HEK293T (cell line): ENCODE measurements around the gene MMP25.
"Not testable (repeated sequence)": the region's sequence is repeated elsewhere in the genome, so short reads cannot be mapped to it uniquely, and the experiment has no call there.

Experiments used
- CTCF ChIA-PET: fragments of 350-600 bp; formaldehyde crosslinking; extraction: SDS; loops from one replicate; lab custom pipeline; 2021; ENCODE audit warnings: antibody characterized with exemption, inconsistent platforms; lab: Yijun Ruan, JAX
- POLR2A ChIA-PET: fragments of 350-600 bp; formaldehyde crosslinking; extraction: SDS; loops from one replicate; lab custom pipeline; 2020; ENCODE audit warnings: antibody characterized with exemption, inconsistent platforms; lab: Yijun Ruan, JAX
- DNase-seq: peaks from one replicate; pipeline ENCODE4 v3.0.0; 2012; ENCODE audit warnings: mixed read lengths; ENCODE audit errors: extremely low spot score
- ARNT ChIP-seq: fragments of 450-650 bp; IDR thresholded peaks from 2 replicates; pipeline ENCODE4 v1.6.1; 2017; ENCODE audit warnings: mild to moderate bottlenecking
- BHLHE40 ChIP-seq: fragments of 450-650 bp; IDR thresholded peaks from 2 replicates; pipeline ENCODE4 v1.6.1; 2016; ENCODE audit warnings: mild to moderate bottlenecking, moderate library complexity, borderline replicate concordance
- CTBP1 ChIP-seq: fragments of 450-650 bp; IDR thresholded peaks from 2 replicates; pipeline ENCODE4 v1.6.1; 2016; ENCODE audit warnings: borderline replicate concordance
- ELF4 ChIP-seq: fragments of 450-650 bp; IDR thresholded peaks from 2 replicates; pipeline ENCODE4 v1.6.1; 2017; ENCODE audit warnings: antibody characterized with exemption
- FOXA1 ChIP-seq: fragments of 450-650 bp; IDR thresholded peaks from 2 replicates; pipeline ENCODE4 v1.6.1; 2016; ENCODE audit warnings: mild to moderate bottlenecking
- FOXK2 ChIP-seq: fragments of 450-650 bp; IDR thresholded peaks from 2 replicates; pipeline ENCODE4 v1.6.1; 2016; ENCODE audit warnings: mild to moderate bottlenecking
- FOXM1 ChIP-seq: fragments of 450-650 bp; IDR thresholded peaks from 2 replicates; pipeline ENCODE4 v1.6.1; 2017; ENCODE audit warnings: mild to moderate bottlenecking, borderline replicate concordance
- HDGF ChIP-seq: fragments of 450-650 bp; IDR thresholded peaks from 2 replicates; pipeline ENCODE4 v1.6.1; 2017; ENCODE audit warnings: antibody characterized with exemption, borderline replicate concordance
- L3MBTL2 ChIP-seq: fragments of 450-650 bp; conservative IDR thresholded peaks from 2 replicates; pipeline ENCODE4 v1.6.1; 2016; ENCODE audit warnings: mild to moderate bottlenecking
- NFRKB ChIP-seq: fragments of 450-650 bp; IDR thresholded peaks from 2 replicates; pipeline ENCODE4 v1.6.1; 2016; ENCODE audit warnings: mild to moderate bottlenecking, moderate library complexity
- SP1 ChIP-seq: fragments of 450-650 bp; IDR thresholded peaks from 2 replicates; pipeline ENCODE4 v1.6.1; 2017
- SUZ12 ChIP-seq: fragments of 450-650 bp; IDR thresholded peaks from 2 replicates; pipeline ENCODE4 v1.6.1; 2016; ENCODE audit warnings: mild to moderate bottlenecking
- ZNF384 ChIP-seq: fragments of 450-650 bp; IDR thresholded peaks from 2 replicates; pipeline ENCODE4 v1.6.1; 2016
- TF ChIP-seq, protein P1 (sequence below): fragments of 450-650 bp; IDR thresholded peaks from 2 replicates; pipeline ENCODE4 v1.6.1; 2016

The MMP25 gene

GRCh38 chr16:3047387-3047720 is 993 bp downstream of the MMP25 start:
- TF ChIP-seq FOXK2 (no peak), NFRKB (no peak), CTBP1 (no peak), FOXM1 (no peak)
- no peak for DNase-seq
- CTCF ChIA-PET = interaction anchor here (1.4 to 2.3 kb wide), 3 partner anchors 11 to 19 kb away, joined by 7 to 9 read pairs (median 7); no protein-coding TSS in a partner anchor
- POLR2A ChIA-PET = interaction anchor here (1.0 to 1.8 kb wide), 2 partner anchors 13 to 16 kb away, joined by 3 to 5 read pairs; no protein-coding TSS in a partner anchor

- CTCF ChIA-PET = interaction anchor here (0.7 to 1.5 kb wide), 3 partner anchors 9 to 22 kb away, joined by 3 to 5 read pairs (median 3); no protein-coding TSS in a partner anchor
These were observed 3.6 kb downstream of the MMP25 start for GRCh38 chr16:3049921-3050481.

GRCh38 chr16:3050487-3050886 is 4.1 kb downstream of the MMP25 start:
- no peak for DNase-seq
- ChIA-PET POLR2A (interaction anchor here (0.9 to 1.3 kb wide), 2 partner anchors 70 to 99 kb away, joined by 3 read pairs; partner anchors contain the start of gene PKMYT1), CTCF (interaction anchor here (0.7 to 1.5 kb wide), 3 partner anchors 9 to 23 kb away, joined by 3 to 5 read pairs (median 3); no protein-coding TSS in a partner anchor)
- TF ChIP-seq SUZ12 (no peak), ARNT (no peak), SP1 (no peak), L3MBTL2 (no peak), NFRKB (no peak), FOXK2 (no peak), HDGF (no peak), BHLHE40 (no peak), ZNF384 (no peak)

More at GRCh38 chr16:3049921-3050481, 3.6 kb downstream of the MMP25 start:
- no peak for DNase-seq
- POLR2A ChIA-PET = interaction anchor here (0.9 to 2.0 kb wide), 4 partner anchors 8 to 99 kb away, joined by 3 to 8 read pairs (median 4); partner anchors contain the start of gene PKMYT1
- TF ChIP-seq BHLHE40 (no peak), FOXA1 (no peak), SP1 (no peak), ELF4 (no peak), NFRKB (no peak)

DNA sequence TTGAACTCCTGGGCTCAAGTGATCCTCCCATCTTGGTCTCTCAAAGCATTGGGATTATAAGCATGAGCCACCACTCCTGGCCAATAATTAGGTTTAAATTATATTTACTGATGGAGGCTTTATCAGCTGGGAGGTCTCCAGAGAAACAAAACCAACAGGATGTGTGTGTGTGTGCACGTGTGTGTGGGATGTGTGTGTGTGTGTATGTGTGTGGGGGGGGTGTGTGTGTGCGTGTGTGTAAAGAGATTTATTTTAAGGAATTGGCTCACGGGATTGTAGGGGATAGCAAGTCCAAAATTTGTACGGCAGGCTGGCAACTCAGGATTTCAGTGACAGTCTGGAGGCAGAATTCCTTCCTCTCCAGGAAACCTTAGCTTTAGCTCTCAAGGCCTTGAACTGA is 4.6 kb downstream of the MMP25 start:
- TF ChIP-seq ZNF384 = no peak
- ChIA-PET CTCF (interaction anchor here (0.5 kb wide), 1 partner anchor 17 kb away, joined by 4 read pairs; no protein-coding TSS in a partner anchor), POLR2A (interaction anchor here (0.9 to 1.3 kb wide), 4 partner anchors 19 to 98 kb away, joined by 3 to 4 read pairs (median 3); partner anchors contain the start of gene PKMYT1)
- no peak for DNase-seq

DNA sequence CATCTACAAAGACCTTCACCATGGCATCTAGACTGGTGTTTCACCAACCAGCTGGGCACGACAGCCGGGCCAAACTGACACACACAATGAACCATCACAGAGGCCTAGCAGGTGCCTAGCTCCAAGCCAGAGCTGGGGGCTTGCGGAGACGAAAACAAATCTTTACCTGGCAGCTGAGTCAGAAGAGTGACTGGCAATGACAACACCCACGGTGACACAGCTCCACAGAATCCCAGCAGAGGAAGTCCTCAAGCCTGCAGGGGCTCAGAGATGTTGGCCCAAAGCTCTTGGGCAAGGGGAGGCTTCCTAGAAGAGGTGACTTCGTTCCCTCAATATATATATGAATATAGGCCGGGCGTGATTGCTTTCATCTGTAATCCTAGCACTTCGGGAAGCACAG is 5.1 kb downstream of the MMP25 start:
- TF ChIP-seq L3MBTL2 (no peak), ARNT (no peak), SP1 (no peak)
- CTCF ChIA-PET = interaction anchor here (0.5 kb wide), 1 partner anchor 18 kb away, joined by 4 read pairs; no protein-coding TSS in a partner anchor
- POLR2A ChIA-PET = interaction anchor here (0.9 to 1.0 kb wide), 2 partner anchors 20 to 21 kb away, joined by 3 to 4 read pairs; no protein-coding TSS in a partner anchor
- DNase-seq = no peak

- DNase-seq, CTCF ChIA-PET, POLR2A ChIA-PET: not testable (repeated sequence)
These were observed 6.4 kb downstream of the MMP25 start for GRCh38 chr16:3052571-3053329.

- CTCF ChIA-PET, DNase-seq, POLR2A ChIA-PET: not testable (repeated sequence)
These were observed 7.0 kb downstream of the MMP25 start for GRCh38 chr16:3053330-3053710.

DNA sequence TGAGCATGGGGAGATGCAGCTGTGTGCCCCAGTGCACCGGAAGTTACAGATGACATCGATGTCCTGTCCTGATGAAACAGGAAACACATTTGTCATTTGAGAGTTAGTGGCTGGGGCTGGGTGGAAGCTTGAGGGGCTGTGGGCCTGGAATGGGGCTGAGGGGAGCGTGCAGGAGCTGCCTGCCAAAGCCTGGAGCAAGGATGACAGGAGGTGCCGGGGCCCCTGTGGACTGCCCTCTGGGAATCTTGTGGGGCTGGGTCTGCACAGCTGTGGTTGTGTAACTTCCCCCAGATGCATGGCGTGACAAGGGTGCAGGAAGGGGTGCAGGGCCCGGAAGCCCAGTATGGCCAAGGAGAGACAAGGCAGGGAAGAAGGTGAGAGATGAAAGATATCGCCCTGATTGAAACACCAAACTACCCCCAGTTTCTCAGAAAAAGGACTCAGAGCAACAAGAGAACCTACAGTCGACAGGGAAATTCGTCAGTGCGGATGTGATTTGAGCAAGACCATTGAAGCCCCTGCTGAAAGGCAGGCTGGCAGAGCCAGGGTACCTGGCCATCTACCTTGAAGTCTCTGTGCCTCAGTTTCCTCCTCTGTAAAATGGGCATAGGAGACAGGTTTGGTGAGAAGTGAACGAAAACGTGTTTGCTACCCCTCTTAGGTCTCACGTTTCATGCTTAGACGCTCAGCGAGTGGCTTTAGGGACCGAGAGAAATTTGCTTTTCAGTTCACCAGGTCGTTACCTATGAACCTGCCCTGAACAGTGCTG is 8.8 kb downstream of the MMP25 start:
- ChIA-PET POLR2A (interaction anchor here (1.0 to 1.8 kb wide), 2 partner anchors 20 to 74 kb away, joined by 3 to 4 read pairs; no protein-coding TSS in a partner anchor), CTCF (no interaction called here)
- TF ChIP-seq SUZ12 (no peak), ZNF384 (no peak), BHLHE40 (no peak), FOXK2 (no peak), ARNT (no peak), FOXA1 (no peak), NFRKB (no peak), FOXM1 (no peak), ELF4 (no peak)
- TF ChIP-seq, protein P1, sequence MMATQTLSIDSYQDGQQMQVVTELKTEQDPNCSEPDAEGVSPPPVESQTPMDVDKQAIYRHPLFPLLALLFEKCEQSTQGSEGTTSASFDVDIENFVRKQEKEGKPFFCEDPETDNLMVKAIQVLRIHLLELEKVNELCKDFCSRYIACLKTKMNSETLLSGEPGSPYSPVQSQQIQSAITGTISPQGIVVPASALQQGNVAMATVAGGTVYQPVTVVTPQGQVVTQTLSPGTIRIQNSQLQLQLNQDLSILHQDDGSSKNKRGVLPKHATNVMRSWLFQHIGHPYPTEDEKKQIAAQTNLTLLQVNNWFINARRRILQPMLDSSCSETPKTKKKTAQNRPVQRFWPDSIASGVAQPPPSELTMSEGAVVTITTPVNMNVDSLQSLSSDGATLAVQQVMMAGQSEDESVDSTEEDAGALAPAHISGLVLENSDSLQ = no peak
- DNase-seq = no peak

- CTCF ChIA-PET = interaction anchor here (0.6 kb wide), 1 partner anchor 40 kb away, joined by 4 read pairs; no protein-coding TSS in a partner anchor
- DNase-seq = not testable (repeated sequence)
- POLR2A ChIA-PET = interaction anchor here (0.6 to 1.8 kb wide), 2 partner anchors 74 to 116 kb away, joined by 3 to 4 read pairs; no protein-coding TSS in a partner anchor
These were observed 9.4 kb downstream of the MMP25 start for GRCh38 chr16:3055734-3056115.
